ENCODE results near the gene ILK. TPM values are rescaled to one million over a fixed set of nuclear protein-coding genes. Genes with fewer than 3 reads are reported as not detected.

The ILK gene
- total RNA-seq = 192 and 209 TPM in 2 replicates
- long read RNA-seq, transcript ILK-202 (12 exons, 2,074 nt) = minor isoform, 10 of 225 reads
- long read RNA-seq, transcript ILK-203 (13 exons, 1,692 nt) = major isoform, 123 of 225 reads
- long read RNA-seq, transcript ILK-201 (13 exons, 1,802 nt) = minor isoform, 59 of 225 reads
- long read RNA-seq, transcript ILK-212 (12 exons, 1,617 nt) = minor isoform, 6 of 225 reads
- long read RNA-seq, partial matches to known transcripts = 12 of 225 reads
- long read RNA-seq, other reads (novel, unspliced or antisense) = 13 of 225 reads

DNA sequence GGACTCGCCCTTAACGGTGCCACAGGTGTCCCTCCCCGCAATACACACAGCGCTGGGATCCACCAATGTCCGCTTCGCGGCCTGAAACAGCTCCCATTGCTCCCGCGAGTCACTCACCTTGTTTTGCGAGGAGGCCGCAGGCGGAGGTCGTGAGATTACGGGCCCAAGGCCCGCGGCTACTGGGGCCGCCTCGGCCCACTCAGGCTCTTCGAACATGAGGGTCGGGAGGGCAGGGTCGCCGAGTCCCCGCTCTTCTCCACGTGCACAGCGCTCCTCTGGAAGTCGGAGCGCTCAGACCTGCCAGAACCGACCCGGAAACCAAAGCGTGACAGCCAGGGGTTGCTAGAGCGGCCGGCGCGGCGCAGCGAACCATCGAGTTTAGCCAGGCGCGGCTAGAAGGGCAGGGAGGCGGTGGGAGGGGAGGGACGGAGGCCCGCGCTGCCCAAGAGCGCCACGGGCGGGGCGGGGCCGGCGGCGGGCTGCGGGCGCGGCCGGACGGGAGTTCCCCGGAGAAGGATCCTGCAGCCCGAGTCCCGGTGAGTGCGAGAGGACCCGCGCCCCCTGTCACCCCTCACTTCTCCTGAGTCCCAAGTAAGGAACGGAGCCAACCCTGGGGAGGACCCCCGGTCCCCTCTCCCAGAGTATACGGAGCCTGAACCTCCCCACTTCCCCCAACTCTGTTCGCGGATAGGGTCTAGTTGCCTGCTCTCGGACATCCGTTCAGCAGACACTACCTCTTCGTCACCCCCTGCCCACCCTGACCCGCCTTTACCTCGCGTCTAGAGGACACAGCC, at the start of gene ILK, which contains the start of gene RRP8:
TSS of gene ILK (plus strand) at position 488 of the 794 bp plus-strand sequence. CDS start 498 bp downstream, outside the sequence.
TSS of gene RRP8 (minus strand) at position 330 of the 794 bp plus-strand sequence. CDS start at position 216, 114 bp downstream.
- H3K36me3 Mint-ChIP-seq (ENCODE audit: unreplicated experiment) = peaks cover 13% of the 10 kb centered on the region
- H3K9me3 Mint-ChIP-seq (ENCODE audit: unreplicated experiment) = no peaks in the 10 kb centered on the region
- no peaks in the 10 kb centered on the region for H3K27me3 Mint-ChIP-seq (ENCODE audit: unreplicated experiment)
- peaks cover 7% of the 10 kb centered on the region for H3K4me1 Mint-ChIP-seq (ENCODE audit: unreplicated experiment)
- no peak within 1 kb of the TSS for H3K27ac Mint-ChIP-seq (ENCODE audit: unreplicated experiment)
- H3K4me3 Mint-ChIP-seq (ENCODE audit: unreplicated experiment) = no peak within 1 kb of the TSS
- TF ChIP-seq, protein P1, sequence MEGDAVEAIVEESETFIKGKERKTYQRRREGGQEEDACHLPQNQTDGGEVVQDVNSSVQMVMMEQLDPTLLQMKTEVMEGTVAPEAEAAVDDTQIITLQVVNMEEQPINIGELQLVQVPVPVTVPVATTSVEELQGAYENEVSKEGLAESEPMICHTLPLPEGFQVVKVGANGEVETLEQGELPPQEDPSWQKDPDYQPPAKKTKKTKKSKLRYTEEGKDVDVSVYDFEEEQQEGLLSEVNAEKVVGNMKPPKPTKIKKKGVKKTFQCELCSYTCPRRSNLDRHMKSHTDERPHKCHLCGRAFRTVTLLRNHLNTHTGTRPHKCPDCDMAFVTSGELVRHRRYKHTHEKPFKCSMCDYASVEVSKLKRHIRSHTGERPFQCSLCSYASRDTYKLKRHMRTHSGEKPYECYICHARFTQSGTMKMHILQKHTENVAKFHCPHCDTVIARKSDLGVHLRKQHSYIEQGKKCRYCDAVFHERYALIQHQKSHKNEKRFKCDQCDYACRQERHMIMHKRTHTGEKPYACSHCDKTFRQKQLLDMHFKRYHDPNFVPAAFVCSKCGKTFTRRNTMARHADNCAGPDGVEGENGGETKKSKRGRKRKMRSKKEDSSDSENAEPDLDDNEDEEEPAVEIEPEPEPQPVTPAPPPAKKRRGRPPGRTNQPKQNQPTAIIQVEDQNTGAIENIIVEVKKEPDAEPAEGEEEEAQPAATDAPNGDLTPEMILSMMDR (IDR thresholded peaks at IDR 0.05) = peak; percentile 36
- peak; percentile 95 for DNase-seq (ENCODE audit: extremely low spot score, unreplicated experiment)

DNA sequence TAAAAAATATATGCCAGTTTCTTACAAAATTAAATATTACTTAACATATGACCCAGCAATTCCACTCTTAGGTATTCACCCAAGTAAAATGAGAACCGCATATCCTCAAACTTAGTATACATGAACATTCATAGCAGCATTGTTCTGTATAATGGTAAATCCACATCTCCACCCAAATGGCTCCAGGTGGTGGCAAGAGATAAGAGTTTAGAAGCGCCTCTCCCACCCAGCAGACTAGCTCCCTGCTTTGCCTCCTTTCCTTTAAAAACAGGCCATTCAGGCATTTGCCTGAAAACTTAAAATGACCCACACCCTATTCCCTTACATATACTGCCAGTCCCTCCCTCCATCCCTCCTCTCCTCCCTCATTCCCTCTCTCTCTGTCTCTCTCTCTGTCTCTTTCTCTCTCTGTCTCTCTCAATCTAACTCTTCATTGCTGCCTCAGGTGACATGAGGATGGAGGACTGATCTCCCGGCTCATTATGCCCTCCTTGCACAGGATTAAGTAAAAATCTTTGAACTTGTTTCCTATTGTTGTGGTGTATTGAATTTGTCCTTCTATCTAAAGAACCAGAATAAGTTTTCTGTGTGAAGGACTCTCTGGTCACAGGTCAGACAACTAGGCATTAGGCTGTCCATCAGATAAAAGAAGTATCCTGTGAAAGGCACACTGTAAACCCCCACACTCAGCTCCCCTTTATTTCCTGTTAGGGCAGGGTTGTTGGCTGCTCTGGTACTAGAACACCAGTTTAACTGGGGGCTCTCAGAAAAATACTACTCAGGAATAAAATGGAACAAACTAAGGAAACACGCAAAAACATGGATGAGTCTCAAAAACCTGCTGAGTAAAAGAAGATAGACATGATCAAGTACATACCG, 48.5 kb upstream of the ILK start:
- Mint-ChIP-seq H3K4me1 (ENCODE audit: unreplicated experiment) (no peaks in the 10 kb centered on the region), H3K4me3 (ENCODE audit: unreplicated experiment) (no peak overlapping the region), H3K27ac (ENCODE audit: unreplicated experiment) (no peak overlapping the region)

DNA sequence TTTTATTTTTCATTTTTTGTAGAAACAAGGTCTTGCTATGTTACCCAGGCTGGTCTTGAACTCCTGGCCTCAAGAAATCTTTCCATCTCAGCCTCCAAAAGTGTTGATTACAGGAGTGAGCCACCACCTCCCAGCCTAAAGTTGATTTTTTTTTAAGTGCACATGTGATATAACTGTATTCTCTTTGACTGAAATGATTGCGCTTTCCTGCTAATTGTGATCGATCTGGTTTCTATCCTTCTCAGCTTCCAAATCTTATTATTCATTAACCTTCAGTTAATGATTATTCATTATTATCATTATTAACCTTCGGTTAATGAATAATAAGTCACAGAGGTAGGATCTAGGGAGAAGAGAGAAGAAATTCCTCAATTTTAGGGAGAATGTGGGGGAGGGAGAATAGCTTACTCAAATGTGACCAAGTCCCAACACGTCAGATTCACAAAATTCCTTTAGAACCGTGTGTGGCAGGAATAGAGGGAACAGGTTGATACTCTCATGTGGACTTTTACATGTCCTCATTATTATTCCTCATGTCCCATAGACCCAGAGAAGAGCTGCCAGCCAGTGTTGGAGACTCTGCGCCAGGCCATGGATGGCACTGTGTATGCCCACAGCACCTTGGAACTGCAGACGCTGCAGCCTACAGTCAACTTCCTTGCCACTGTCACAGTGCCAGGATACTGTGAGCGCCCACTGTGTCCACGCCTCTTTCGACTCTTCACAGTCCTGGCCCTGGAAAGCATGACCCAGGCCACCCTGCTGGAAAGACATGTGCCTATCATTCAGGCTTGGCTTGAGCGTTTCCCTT, 47.2 kb upstream of the ILK start:
- H3K9me3 Mint-ChIP-seq (ENCODE audit: unreplicated experiment) = no peaks in the 10 kb centered on the region
- H3K27me3 Mint-ChIP-seq (ENCODE audit: unreplicated experiment) = no peaks in the 10 kb centered on the region
- TF ChIP-seq, protein P1 (IDR thresholded peaks at IDR 0.05) = no peak
- no peaks in the 10 kb centered on the region for H3K36me3 Mint-ChIP-seq (ENCODE audit: unreplicated experiment)
- H3K4me3 Mint-ChIP-seq (ENCODE audit: unreplicated experiment) = no peak overlapping the region
- no peak for DNase-seq (ENCODE audit: extremely low spot score, unreplicated experiment)
- no peak overlapping the region for H3K27ac Mint-ChIP-seq (ENCODE audit: unreplicated experiment)
- H3K4me1 Mint-ChIP-seq (ENCODE audit: unreplicated experiment) = no peaks in the 10 kb centered on the region

More for the DNA sequence above, 48.5 kb upstream of the ILK start:
- no peaks in the 10 kb centered on the region for H3K36me3 Mint-ChIP-seq (ENCODE audit: unreplicated experiment)
- DNase-seq (ENCODE audit: extremely low spot score, unreplicated experiment) = no peak
- no peaks in the 10 kb centered on the region for H3K9me3 Mint-ChIP-seq (ENCODE audit: unreplicated experiment)
- H3K27me3 Mint-ChIP-seq (ENCODE audit: unreplicated experiment) = no peaks in the 10 kb centered on the region
- TF ChIP-seq, protein P1 (IDR thresholded peaks at IDR 0.05) = no peak

DNA sequence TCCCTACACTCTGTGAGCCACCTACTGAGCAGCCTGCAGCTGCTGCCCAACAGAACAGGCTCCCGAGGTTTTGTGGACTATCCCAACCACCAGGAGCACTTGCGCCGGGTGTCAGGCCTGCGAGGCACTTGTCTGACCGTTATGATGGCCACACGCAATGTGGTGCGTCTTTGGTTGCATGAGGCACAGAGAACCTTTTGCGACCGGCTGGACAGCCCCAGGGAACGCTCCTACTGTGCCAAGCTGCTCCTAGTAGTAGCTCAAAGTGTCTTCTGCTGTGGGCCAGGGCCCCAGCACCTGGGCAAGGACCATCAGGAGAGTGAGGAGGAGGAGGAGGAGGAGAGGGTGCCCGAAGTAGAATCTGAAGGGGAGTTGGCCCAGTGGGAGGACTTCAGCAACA, 46.5 kb upstream of the ILK start:
- Mint-ChIP-seq H3K4me3 (ENCODE audit: unreplicated experiment) (no peak overlapping the region), H3K27ac (ENCODE audit: unreplicated experiment) (no peak overlapping the region), H3K27me3 (ENCODE audit: unreplicated experiment) (no peaks in the 10 kb centered on the region), H3K4me1 (ENCODE audit: unreplicated experiment) (no peaks in the 10 kb centered on the region), H3K9me3 (ENCODE audit: unreplicated experiment) (no peaks in the 10 kb centered on the region), H3K36me3 (ENCODE audit: unreplicated experiment) (no peaks in the 10 kb centered on the region)
- TF ChIP-seq, protein P1 (IDR thresholded peaks at IDR 0.05) = no peak
- DNase-seq (ENCODE audit: extremely low spot score, unreplicated experiment) = no peak
